Measurements from ENCODE around the gene DHRS4L2.
"Not testable (repeated sequence)": the region's sequence is repeated elsewhere in the genome, so short reads cannot be mapped to it uniquely, and the experiment has no call there.

Gene DHRS4L2

GRCh38 chr14:23970283-23970659 lies 18.5 kb upstream of the DHRS4L2 start:
- in situ Hi-C loops (cut with HindIII; ENCODE audit: low sequenced_read_pairs), result not testable (repeated sequence)

- in situ Hi-C loops (cut with HindIII; ENCODE audit: low sequenced_read_pairs), result not testable (repeated sequence)
Observed at GRCh38 chr14:23973178-23973577, 15.6 kb upstream of the DHRS4L2 start.

- in situ Hi-C loops (cut with HindIII; ENCODE audit: low sequenced_read_pairs), result not testable (repeated sequence)
Observed at GRCh38 chr14:23974041-23974440, 14.7 kb upstream of the DHRS4L2 start.

GRCh38 chr14:23977208-23977607 lies 11.5 kb upstream of the DHRS4L2 start:
- in situ Hi-C loops (cut with HindIII; ENCODE audit: low sequenced_read_pairs), result not testable (repeated sequence)

GRCh38 chr14:23981951-23982813 lies 6.5 kb upstream of the DHRS4L2 start:
- in situ Hi-C loops (cut with HindIII; ENCODE audit: low sequenced_read_pairs), result not testable (repeated sequence)

GRCh38 chr14:23984891-23985602 lies 3.7 kb upstream of the DHRS4L2 start:
- in situ Hi-C loops (cut with HindIII; ENCODE audit: low sequenced_read_pairs), result no loop called here

- in situ Hi-C loops (cut with HindIII; ENCODE audit: low sequenced_read_pairs), result not testable (repeated sequence)
Observed at GRCh38 chr14:23988223-23988606, 514 bp upstream of the DHRS4L2 start.

GRCh38 chr14:23989734-23990445 lies 1.2 kb downstream of the DHRS4L2 start:
- in situ Hi-C loops (cut with HindIII; ENCODE audit: low sequenced_read_pairs), result not testable (repeated sequence)

GRCh38 chr14:23990961-23991360 lies 2.2 kb downstream of the DHRS4L2 start:
- in situ Hi-C loops (cut with HindIII; ENCODE audit: low sequenced_read_pairs), result not testable (repeated sequence)

- in situ Hi-C loops (cut with HindIII; ENCODE audit: low sequenced_read_pairs), result not testable (repeated sequence)
Observed at GRCh38 chr14:23993042-23993441, 4.3 kb downstream of the DHRS4L2 start.

GRCh38 chr14:23996009-23996408 lies 7.3 kb downstream of the DHRS4L2 start:
- in situ Hi-C loops (cut with HindIII; ENCODE audit: low sequenced_read_pairs), result not testable (repeated sequence)

- in situ Hi-C loops (cut with HindIII; ENCODE audit: low sequenced_read_pairs), result not testable (repeated sequence)
Observed at GRCh38 chr14:23996825-23997224, 8.1 kb downstream of the DHRS4L2 start.

GRCh38 chr14:23999640-24000039 lies 10.9 kb downstream of the DHRS4L2 start:
- in situ Hi-C loops (cut with HindIII; ENCODE audit: low sequenced_read_pairs), result not testable (repeated sequence)

- in situ Hi-C loops (cut with HindIII; ENCODE audit: low sequenced_read_pairs), result not testable (repeated sequence)
Observed at GRCh38 chr14:24001078-24001477, 12.3 kb downstream of the DHRS4L2 start.

- in situ Hi-C loops (cut with HindIII; ENCODE audit: low sequenced_read_pairs), result not testable (repeated sequence)
Observed at GRCh38 chr14:24001679-24002078, 12.9 kb downstream of the DHRS4L2 start.

- in situ Hi-C loops (cut with HindIII; ENCODE audit: low sequenced_read_pairs), result not testable (repeated sequence)
Observed at GRCh38 chr14:24006471-24006816, 17.7 kb downstream of the DHRS4L2 start.

- in situ Hi-C loops (cut with HindIII; ENCODE audit: low sequenced_read_pairs), result not testable (repeated sequence)
Observed at GRCh38 chr14:24006817-24007652, 18.3 kb downstream of the DHRS4L2 start.

- in situ Hi-C loops (cut with HindIII; ENCODE audit: low sequenced_read_pairs), result no loop called here
Observed at GRCh38 chr14:24011051-24011450, 22.3 kb downstream of the DHRS4L2 start.

GRCh38 chr14:24012726-24013273 lies 24.1 kb downstream of the DHRS4L2 start:
- in situ Hi-C loops (cut with HindIII; ENCODE audit: low sequenced_read_pairs), result not testable (repeated sequence)

Data from DLD1 (cell line).